Upper lobe of right lung (tissue), 1 donor: ENCODE data around the gene KEL. TPM values are rescaled to one million over a fixed set of nuclear protein-coding genes. Genes with fewer than 3 reads are reported as not detected.
A peak's percentile ranks its signal among the peaks of the same experiment; 100 is the strongest.

Experiments used
- ATAC-seq: fragments of 200-7000 bp; cut with Tn5 transposase; one replicate; pipeline ENCODE4 v1.9.1; 2020; ENCODE audit warnings: mild to moderate bottlenecking, moderate library complexity
- DNase-seq: peaks from one replicate; pipeline ENCODE4 v3.0.0-alpha.2; 2020
- H3K27ac ChIP-seq: fragments of 200-600 bp; one replicate; pipeline ENCODE4 v1.8.0; 2022
- H3K27me3 ChIP-seq: fragments of 200-600 bp; one replicate; pipeline ENCODE4 v1.8.0; 2022; ENCODE audit warnings: mild to moderate bottlenecking
- H3K36me3 ChIP-seq: fragments of 200-600 bp; one replicate; pipeline ENCODE4 v1.8.0; 2022
- H3K4me1 ChIP-seq: fragments of 200-600 bp; one replicate; pipeline ENCODE4 v1.8.0; 2022
- H3K4me3 ChIP-seq: fragments of 200-600 bp; one replicate; pipeline ENCODE4 v1.8.0; 2022; ENCODE audit warnings: mild to moderate bottlenecking
- H3K9me3 ChIP-seq: fragments of 200-600 bp; one replicate; pipeline ENCODE4 v1.8.0; 2022
- intact Hi-C: fragments of 100-400 bp; cut with DNase I; formaldehyde crosslinking; loops from one replicate; pipeline ENCODE4 v1.11.0; 2022
- total RNA-seq: library from RNA; stranded (reverse); fragmentation: NEBNext Ultra II Directional; extraction: Animal tissue kit (Norgen Biotek cat#: 25700); gene quantifications from one replicate; pipeline ENCODE4 v1.2.1, GENCODE V29; 2021
- TF ChIP-seq, protein P1 (sequence below): fragments of 200-600 bp; IDR thresholded peaks from one replicate; pipeline ENCODE4 v1.8.0; 2022; ENCODE audit warnings: antibody characterized with exemption
- donor health status: DM: no; HTN: yes; CAD: no; lungs with severe emphysema.

Gene KEL
- total RNA-seq, 1 donor from 2014 or later, result 0.87 TPM

DNA sequence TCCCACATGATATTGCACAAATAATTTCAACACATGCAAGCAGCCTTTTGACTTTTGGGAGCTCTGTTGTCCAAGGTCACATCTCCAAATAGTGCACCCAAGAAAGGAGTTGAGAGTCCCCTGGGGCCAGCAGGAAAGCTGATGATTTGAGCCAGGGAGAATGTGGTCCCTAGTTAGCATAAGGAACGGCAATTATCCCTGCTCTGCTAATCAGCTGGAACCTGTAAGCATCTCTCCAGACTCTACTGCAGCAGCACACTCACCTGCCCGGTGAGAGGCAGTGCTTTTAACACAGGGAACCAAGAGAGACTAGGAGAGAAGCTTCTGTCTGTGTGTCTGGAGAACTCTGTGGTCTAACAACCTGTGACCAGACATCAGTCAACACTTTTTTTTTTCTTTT is 45.7 kb downstream of the KEL start:
- no peak for ATAC-seq
- no peak for DNase-seq
- TF ChIP-seq, protein P1, sequence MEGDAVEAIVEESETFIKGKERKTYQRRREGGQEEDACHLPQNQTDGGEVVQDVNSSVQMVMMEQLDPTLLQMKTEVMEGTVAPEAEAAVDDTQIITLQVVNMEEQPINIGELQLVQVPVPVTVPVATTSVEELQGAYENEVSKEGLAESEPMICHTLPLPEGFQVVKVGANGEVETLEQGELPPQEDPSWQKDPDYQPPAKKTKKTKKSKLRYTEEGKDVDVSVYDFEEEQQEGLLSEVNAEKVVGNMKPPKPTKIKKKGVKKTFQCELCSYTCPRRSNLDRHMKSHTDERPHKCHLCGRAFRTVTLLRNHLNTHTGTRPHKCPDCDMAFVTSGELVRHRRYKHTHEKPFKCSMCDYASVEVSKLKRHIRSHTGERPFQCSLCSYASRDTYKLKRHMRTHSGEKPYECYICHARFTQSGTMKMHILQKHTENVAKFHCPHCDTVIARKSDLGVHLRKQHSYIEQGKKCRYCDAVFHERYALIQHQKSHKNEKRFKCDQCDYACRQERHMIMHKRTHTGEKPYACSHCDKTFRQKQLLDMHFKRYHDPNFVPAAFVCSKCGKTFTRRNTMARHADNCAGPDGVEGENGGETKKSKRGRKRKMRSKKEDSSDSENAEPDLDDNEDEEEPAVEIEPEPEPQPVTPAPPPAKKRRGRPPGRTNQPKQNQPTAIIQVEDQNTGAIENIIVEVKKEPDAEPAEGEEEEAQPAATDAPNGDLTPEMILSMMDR, result no peak
- intact Hi-C loops, result no loop called here
- Histone ChIP-seq H3K9me3 (no peaks in the 10 kb centered on the region), H3K4me3 (no peak overlapping the region), H3K27ac (no peak overlapping the region), H3K36me3 (no peaks in the 10 kb centered on the region), H3K4me1 (no peaks in the 10 kb centered on the region), H3K27me3 (peaks cover 10% of the 10 kb centered on the region)

GRCh38 chr7:142915315-142915714 is 46.8 kb downstream of the KEL start:
- Histone ChIP-seq H3K9me3 (no peaks in the 10 kb centered on the region), H3K4me1 (no peaks in the 10 kb centered on the region), H3K36me3 (no peaks in the 10 kb centered on the region), H3K27ac (no peak overlapping the region), H3K4me3 (no peak overlapping the region), H3K27me3 (peaks cover 10% of the 10 kb centered on the region)
- no peak for ATAC-seq
- intact Hi-C loops, result no loop called here
- TF ChIP-seq, protein P1, result no peak
- DNase-seq, result no peak

DNA sequence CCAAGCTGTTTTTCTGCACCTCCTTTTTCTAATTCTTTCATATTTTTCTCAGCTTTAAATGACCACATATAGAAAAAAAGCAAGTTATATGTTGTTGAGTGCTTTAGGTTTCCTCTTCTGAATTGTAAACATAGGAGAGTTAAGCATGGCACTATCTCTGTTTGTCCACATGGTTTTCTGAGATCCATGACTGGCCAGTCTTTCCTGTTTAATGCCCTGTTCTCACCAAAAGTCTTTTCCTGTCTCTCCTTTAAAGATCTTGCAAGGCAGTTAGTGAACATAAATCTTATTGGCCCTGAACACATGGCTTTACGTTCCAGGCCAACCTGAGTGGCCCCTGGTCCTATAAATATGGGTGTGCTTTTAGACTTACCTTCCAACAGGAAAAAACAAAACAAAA is 48.0 kb downstream of the KEL start:
- peaks cover 8% of the 10 kb centered on the region for H3K27me3 ChIP-seq
- DNase-seq (no peak), ATAC-seq (no peak)
- H3K4me1 ChIP-seq, result no peaks in the 10 kb centered on the region
- H3K4me3 ChIP-seq, result no peak overlapping the region
- no peaks in the 10 kb centered on the region for H3K36me3 ChIP-seq
- H3K27ac ChIP-seq, result no peak overlapping the region
- no peaks in the 10 kb centered on the region for H3K9me3 ChIP-seq
- TF ChIP-seq, protein P1, result no peak
- intact Hi-C loops, result no loop called here

GRCh38 chr7:142913566-142913965 is 48.6 kb downstream of the KEL start:
- no peaks in the 10 kb centered on the region for H3K36me3 ChIP-seq
- no peak overlapping the region for H3K27ac ChIP-seq
- H3K27me3 ChIP-seq, result peaks cover 6% of the 10 kb centered on the region
- ATAC-seq (no peak), DNase-seq (no peak)
- TF ChIP-seq, protein P1, result no peak
- no peak overlapping the region for H3K4me3 ChIP-seq
- no peaks in the 10 kb centered on the region for H3K4me1 ChIP-seq
- no peaks in the 10 kb centered on the region for H3K9me3 ChIP-seq
- intact Hi-C loops, result no loop called here

GRCh38 chr7:142913051-142913450 is 49.1 kb downstream of the KEL start:
- no peaks in the 10 kb centered on the region for H3K9me3 ChIP-seq
- no peaks in the 10 kb centered on the region for H3K36me3 ChIP-seq
- H3K4me3 ChIP-seq, result no peak overlapping the region
- H3K27ac ChIP-seq, result no peak overlapping the region
- no peak for DNase-seq
- no peaks in the 10 kb centered on the region for H3K4me1 ChIP-seq
- intact Hi-C loops, result no loop called here
- H3K27me3 ChIP-seq, result peaks cover 6% of the 10 kb centered on the region
- no peak for ATAC-seq
- TF ChIP-seq, protein P1, result no peak

DNA sequence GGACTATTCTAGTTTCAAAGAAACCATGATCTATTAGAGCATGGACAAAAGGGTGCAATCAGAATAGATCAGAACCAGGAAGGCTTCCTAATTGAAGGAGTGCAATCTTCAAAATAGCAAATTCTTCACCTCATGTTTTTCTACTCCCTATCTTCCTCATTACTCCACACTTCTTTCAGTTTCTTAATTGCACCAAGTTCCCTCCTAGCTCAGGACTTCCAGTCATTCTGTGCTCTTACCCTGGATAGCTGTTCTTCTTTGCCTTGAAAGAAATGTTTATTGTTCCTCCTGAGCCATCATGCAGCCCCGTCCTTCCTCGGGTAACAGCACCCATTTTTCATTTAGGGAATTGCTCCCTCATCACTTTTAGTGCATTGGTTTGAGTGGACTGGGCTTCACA is 51.7 kb downstream of the KEL start:
- no peak overlapping the region for H3K4me3 ChIP-seq
- H3K27ac ChIP-seq, result no peak overlapping the region
- H3K9me3 ChIP-seq, result no peaks in the 10 kb centered on the region
- no peaks in the 10 kb centered on the region for H3K27me3 ChIP-seq
- no peak for DNase-seq
- peak; percentile 15 for ATAC-seq
- intact Hi-C loops, result no loop called here
- TF ChIP-seq, protein P1, result no peak
- no peaks in the 10 kb centered on the region for H3K36me3 ChIP-seq
- H3K4me1 ChIP-seq, result no peaks in the 10 kb centered on the region
